SKM-1 (cell line): ENCODE data around the gene SAP30.

Experiments
- DNase-seq: peaks from one replicate; lab custom pipeline; 2025; ENCODE audit not compliant: unreplicated experiment; lab: John Stamatoyannopoulos, UW

SAP30 gene, protein sequence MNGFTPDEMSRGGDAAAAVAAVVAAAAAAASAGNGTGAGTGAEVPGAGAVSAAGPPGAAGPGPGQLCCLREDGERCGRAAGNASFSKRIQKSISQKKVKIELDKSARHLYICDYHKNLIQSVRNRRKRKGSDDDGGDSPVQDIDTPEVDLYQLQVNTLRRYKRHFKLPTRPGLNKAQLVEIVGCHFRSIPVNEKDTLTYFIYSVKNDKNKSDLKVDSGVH

DNA sequence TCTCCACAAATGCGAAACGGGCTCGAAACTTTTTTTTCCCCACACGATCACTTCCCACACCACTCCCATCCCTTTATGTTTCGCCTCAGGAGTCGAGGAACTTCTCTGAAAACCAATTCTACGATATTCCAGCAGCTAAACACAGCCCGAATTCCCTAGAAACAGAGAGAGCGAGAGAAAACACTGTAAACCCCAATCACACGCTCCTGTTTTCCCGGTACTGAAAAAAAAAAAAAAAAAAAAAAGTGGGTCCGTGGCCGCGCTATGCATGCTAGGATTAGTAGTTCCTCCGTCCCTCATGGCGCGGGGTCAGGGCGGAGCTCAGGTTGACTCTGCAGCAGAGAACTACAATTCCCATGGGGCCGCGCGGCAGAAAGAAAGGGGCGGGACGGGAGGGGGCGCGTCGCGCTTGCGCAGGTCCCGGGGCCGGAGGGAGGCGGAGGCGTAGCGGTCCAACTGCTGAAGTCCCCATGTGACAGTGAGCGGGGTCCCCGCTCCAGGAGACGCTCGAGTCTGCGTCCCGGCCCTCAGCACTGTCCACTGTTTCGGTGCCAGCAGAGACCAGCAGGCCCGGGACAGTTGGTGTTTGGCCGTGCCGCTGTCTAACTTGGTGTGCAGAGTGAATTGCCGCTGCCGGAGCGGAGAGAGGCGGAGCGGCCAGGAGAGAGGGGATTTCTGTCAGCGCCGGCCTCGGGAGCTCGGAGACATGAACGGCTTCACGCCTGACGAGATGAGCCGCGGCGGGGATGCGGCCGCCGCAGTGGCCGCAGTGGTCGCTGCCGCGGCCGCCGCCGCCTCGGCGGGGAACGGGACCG is at the start of gene SAP30:
Gene SAP30, plus strand, starts transcription at position 478 of the 815 bp plus-strand sequence. Its CDS starts 229 bp downstream, at position 707.
- DNase-seq: peak; percentile 91

DNA sequence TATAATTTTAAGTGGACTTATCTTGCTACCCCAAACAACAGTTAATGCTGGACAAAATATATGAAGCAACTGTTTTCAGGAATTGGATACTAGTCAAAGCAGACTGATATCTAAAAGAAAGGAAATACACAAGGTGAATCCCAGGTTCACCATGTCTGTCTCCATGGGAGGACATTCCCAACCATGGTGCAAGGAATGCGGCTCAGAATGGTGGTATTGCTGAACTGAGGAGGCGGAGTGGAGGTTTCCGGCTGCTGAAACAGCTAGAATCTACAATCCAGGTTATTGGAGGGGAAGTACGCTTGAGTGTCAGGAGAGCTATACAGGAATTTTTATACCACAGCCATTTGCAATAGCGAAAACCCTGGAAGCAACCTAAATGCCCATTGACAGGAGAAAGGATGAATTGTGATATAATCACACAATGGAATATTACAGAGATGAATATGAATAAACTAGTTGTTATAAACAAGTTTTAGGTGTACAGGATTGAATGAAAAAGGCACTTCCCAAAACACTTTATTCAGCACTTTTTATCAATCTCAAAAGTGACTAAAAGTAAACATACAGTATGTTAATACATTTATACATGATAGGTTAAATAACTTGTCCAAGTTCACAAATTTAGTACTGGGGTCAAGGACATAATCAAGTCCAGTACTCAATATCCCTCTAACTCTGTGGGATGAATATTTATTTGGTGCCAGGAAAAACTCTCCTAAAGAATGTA is 45.6 kb upstream of the SAP30 start:
- no peak for DNase-seq

DNA sequence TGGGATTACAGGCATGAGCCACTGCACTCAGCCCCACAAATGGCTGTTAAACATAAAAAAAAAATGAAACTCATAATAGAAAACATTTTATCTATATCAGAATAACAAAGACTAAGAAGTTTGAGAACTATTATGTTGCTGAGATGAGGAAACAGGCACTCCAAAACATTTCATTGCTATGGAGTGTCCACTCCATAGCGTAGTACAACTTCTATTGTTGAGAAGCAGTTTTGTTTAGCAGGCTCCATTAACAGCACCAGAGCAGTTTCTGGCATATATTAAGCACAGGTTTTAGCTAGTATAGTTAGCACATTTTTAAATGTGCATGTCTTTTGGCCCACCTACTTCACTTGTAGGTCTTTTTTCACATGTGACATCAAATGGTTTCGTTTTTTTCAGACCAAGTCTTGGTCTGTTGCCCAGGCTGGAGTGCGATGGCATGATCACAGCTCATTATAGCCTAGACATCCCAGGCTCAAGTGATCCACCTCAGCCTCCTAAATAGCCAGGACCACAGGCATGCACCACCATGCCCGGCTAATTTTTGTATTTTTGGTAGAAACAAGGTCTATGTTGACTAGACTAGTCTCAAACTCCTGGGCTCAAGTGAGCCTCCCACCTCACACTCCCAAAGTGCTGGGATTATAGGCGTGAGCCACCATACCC is 42.4 kb upstream of the SAP30 start:
- no peak for DNase-seq

DNA sequence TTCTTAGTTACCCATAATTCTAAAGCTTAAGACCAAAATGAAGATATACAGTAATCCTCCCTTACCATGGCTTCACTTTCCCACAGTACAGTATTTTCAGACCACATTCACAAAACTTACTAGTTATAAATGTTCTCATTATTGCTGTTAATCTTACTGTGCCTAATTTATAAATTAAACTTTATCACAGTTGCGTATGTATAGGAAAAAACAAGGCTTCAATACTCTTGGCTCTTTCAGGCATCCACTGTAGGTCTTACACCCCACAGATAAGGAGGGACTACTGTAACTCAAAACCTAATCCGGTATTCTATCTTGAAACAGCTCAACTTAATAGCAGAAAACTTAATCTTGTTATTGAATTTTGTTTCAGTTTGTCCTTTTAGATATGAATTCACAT is 40.2 kb upstream of the SAP30 start:
- DNase-seq: no peak

DNA sequence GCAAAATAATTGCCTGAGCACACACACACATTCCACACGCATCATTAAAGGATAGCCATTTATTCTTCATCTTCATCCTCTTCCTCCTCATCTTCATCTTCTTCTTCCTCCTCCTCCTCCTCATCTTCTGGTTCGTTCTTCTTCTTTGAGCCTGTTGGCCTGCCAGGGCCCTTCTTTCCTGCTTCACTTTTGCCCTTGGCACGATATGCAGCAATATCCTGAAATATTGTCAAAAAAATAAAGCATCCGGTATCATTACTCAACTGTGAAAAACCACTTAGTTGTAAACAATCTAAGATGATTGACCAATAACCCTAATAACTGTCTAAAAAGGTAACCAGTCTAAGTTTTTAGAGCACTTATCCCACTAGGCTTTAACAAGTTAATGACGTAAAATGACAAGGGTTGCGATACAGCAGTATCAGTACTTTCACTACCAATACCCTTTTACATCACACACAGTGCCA is 38.7 kb upstream of the SAP30 start:
- DNase-seq: no peak

DNA sequence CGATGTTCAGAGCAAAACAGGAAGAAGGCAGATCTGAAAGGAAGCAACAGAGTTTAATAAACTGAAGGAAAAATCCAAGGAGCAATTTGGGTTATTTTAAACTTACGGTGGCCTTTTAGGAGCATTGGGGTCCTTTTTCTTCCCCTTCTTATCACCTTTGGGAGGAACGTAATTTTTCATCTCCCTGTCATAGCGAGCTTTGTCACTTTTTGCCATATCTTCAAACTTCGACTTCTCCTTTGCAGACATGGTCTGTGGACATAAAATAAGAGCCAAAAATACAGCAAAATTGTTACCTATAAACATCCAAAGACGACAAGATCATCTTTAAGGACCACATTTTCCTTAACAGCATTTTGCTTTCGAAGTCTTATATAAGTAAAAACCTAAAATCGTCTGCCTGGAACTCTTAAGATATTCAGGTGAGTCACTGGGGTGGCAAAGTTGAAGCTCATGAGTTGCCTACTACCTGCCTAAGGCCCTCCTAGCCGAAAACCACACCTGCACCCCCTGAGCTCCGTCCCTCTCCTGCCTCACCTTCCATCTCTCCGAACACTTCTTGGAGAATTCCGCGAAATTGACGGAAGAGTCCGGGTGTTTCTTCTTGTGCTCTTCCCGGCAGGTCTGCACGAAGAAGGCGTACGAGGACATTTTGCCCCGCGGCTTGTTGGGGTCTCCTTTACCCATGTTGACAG is 37.6 kb upstream of the SAP30 start:
- DNase-seq: no peak

DNA sequence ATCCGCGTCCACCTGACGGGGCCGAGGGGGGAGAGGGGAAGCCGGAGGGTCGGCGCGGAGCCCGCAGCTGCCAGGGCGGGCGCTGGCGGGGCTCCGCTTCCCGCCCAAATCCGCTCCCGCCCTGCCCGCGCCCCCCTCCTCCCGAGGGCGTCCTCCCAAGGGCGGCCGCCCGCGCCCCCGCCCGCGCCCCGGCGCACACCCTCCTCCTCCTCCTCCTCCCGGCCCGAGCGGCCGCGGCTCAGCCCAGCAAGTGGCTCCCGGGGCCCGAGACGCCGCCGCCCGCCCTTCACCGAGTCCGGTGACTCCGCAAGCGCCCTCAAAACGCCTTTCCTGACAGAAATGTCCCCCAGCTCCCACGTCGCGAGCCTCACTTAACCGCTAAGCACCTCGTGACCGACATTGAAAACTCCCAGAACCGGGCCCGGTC is 37.1 kb upstream of the SAP30 start:
- no peak for DNase-seq

DNA sequence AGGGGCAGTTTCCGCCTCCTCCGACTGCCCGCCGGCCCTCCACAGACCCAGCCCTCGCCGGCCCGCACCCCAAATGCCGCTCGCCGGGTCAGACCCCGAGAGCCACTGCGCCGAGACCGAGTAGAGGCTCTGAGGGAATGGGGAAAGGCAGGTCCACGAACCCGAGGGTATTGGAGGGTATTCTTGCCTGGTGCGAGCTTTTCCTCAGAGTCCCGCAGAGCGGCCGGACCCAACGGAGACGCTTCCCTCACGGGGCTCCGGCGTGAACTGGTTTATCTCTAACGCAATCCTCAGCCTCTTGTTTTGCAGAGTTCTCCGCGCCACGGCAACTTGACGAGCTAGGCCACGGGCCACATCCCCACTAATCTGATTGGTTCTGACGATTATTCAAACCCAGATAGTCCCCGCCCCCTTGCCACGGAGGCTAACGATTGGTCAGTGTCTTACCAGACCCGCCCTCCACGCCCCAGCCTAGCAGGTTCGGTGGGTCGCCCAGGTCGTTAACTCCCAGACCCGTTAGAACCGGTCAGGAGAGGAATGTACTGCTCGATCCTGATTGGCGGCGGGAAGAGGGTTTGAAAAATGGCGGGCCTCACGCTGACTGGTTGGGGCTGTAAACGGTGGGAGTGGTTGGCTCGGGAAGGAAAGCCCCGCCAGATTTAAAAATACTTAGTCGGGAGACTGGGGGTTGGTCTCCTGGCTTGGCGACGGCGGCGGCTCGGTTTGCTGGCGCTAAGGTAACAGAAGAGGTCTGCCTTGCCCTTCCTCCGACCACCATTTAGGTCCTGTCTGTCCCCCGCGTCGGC is 36.5 kb upstream of the SAP30 start, which contains the start of gene HMGB2:
Gene HMGB2, minus strand, starts transcription at position 274 of the 806 bp plus-strand sequence. CDS start 709 bp downstream, outside the sequence.
- peak; percentile 96 for DNase-seq

DNA sequence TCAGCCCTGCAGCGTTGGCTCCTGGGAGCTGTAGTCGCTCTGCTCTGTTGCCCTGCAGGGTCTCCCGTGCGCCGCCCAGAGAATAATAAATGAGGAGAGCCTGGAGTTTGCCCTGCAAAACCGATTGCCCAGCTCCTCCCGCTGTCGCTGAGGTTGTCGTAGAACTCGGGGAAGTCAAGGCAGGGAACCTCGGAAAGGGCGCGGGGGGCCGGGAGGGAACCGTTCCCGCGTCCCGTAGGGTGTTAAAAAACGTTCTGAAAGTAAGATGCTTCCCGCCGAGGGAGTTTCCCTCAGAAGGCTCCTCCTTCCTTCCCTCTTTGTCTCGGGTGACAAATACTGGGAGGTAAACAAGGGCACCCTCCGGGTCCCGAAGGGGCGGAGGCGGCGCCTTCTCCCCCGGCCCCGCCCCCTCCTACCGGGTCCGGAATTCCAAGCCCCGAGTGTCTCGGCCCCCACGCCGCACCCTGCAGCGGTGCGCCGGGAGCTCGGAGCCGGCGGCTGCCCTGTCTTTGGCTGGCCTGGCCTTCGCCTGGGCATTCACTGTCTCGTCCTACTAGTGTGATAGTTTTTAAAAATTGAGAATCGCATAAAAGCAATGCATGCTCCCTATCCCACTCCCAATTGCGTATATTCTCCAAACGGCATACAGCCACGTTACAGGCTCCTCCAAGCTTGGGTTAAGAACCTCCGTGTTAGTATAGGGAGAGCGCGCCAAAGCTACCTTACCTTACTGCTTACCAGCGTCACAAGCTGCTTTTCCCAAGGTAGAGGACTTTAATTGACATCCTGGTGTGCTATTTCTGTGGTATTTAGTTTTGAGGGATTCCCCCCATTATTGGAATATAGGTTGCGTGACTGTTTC is 35.6 kb upstream of the SAP30 start:
- DNase-seq: peak; percentile 68

DNA sequence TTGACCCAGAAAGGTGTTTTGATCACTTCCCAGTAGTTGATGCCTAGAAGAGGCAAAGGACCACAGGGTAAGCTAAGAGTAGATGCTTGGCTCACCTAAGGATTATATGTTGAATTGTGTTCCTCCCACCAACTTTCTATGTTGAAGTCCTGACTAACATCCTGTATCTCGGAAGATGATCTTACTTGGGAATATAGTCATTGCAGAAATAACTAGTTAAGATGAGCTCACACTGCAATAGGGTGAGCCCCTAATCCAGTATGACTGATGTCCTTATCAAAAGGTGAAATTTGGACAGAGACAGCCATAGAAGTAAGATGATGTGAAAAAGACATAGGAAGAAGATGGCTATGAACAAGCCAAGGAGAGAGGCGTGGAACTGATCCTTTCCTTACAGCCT is 33.3 kb upstream of the SAP30 start:
- DNase-seq: no peak

DNA sequence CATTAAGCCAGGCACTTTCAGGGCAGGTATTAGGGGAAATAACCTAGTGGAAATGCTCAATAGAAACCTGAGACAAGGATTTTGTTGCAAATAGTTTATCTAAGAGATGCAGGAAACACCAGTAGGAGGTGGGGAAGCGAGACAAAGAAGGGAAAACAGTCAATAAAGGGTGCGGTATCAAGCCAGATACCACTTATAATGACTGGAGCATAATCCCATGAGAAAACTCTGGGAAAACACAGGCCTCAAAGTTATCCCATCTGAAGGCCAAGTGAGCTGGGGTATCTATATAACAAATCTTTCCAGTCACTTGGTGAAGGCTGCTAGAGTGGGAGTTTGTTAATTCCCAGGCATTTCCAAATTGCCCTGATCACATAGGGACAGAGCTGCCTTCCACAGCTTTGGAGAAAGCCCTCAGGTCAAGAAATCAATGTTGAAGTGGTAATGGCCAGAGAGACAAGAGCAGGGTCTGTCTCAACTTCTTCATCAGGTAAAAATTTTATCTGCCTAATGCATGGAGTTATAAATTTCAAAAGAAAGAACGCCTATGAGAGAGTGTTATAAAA is 26.8 kb upstream of the SAP30 start:
- DNase-seq: no peak

DNA sequence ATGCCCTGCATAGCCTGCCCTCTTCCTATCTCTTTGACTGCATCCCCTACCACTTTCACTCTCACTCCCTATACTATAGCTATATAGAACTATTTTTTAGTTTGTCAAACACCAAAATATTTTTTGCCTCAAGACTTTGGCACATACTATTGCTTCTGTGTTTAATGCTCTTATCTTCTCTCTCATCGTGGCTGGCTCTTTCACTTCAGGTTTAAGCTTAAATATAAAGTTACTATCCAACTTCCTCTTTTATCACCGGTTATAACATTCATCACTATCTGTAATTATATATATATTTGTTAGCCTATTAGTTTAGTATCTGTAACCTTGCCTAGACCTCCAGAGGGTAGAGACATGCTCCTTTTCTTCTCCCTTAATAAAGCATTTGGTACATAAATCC is 25.1 kb upstream of the SAP30 start:
- DNase-seq: no peak

DNA sequence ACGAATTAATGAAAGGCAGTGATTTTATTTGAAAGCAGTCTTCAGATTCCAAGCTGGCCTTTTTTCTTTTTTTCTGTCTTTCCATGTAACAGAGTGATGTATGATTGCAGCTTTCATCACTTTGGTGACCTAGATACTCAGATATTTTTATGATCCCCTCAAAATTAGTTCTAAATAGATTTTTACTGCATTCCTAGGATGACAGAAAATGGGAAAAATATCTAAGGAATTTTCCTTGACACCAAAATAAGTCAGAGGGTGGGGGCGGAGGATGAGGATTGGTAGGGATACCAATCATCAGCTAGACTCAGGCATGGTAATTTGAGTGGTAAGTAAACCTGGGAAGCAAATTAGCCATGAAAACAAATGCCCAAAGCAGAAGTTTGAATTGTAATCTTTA is 24.7 kb upstream of the SAP30 start:
- no peak for DNase-seq

DNA sequence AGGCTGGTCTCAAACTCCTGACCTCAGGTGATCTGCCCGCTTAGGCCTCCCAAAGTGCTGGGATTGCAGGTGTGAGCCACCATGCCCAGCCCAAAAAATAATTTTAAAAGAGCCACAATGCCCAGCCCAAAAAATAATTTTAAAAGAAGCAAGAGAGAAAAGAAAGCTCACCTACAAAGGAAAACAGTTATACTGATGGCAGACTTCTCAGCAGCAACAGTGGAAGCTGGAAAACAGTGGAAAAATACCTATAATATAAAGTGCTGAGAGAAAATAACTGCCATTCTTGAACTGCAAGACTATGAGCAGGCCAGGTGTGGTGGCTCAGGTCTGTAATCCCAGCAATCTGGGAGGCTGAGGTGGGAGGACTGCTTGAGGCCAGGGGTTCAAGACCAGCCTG is 23.3 kb upstream of the SAP30 start:
- DNase-seq: no peak

DNA sequence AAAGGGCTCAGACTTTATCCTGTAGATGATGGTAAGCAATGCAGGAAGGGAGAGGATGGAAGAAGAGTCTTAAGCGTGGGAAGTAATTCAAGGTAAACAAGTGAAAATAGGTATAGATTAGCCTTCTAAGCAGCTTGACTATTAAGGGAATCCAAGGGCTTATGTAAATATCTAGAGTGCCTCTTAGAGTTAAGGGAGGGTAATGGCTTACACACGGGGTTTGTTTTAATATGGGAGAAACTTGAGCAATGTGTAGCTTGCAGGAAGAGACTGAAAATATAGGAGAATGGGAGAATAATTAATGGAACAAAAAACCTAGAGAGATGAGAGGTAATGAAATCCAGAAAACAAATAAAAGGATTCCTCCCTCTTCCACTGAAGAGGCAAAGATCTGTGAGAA is 12.8 kb upstream of the SAP30 start:
- DNase-seq: no peak

DNA sequence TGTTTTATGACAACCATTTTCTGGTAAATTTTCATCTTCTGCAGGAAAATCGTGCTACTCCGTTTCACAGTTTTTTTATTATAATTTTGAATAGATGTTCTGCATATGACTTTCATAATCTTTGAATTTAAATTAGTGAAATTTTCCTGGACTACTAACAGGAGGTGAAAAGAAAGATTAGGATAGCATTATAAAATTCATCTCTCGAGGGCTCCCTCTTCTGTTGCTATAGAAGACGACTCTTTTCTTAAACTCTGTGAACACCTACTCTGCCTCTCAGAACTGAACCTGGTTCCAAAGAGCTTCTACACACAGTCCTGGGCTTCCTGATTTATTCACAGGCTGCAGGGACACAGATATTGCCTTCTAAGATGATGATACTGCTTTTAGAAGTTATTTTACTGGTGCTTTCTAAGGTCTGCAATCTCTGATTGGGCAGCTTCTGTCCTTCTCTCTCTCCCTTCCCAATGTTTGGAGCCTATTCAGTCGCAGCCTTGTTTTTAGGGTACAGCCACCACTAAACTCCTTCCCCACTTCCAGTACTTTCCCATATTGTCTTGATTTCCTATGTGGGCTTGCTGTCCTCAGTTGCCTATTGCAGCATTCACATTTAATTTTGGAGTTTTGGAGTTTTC is 10.1 kb upstream of the SAP30 start:
- DNase-seq: no peak

DNA sequence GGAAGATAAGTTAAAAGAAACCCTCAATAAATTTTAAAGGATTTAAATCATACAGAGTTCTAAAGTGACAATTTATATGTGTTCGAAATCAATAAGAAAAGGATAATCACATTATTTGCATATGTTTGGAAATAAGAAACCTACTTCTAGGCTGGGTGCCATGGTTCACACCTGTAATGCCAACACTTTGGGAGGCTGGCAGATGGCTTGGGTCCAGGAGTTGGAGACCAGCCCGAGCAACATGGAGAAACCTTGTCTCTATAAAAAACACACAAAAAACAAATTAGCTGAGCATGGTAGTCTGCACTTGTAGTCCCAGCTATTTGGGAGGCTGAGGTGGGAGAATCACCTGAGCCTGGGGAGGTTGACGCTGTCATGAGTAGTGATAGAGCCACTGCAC is 8.1 kb upstream of the SAP30 start:
- no peak for DNase-seq
